GM12864 (cell line): ENCODE measurements around the gene MX1.

Experiments used
- DNase-seq: peaks from one replicate; pipeline ENCODE4 v3.0.0-alpha.2; 2011; ENCODE audit warnings: low read depth
- H3K4me3 ChIP-seq: 2 replicates; pipeline ENCODE4 v1.5.1; 2011; ENCODE audit warnings: mild to moderate bottlenecking, low read depth, low read length, control low read depth
- CTCF ChIP-seq: IDR thresholded peaks from 2 replicates; pipeline ENCODE4 v1.5.1; 2011; ENCODE audit warnings: low read depth, mild to moderate bottlenecking, moderate library complexity, low read length, control low read depth, inconsistent platforms; ENCODE audit errors: missing control alignments

The MX1 gene

GRCh38 chr21:41482301-41482700 is 56.3 kb downstream of the MX1 start:
- no peak for DNase-seq
- TF ChIP-seq CTCF: no peak
- H3K4me3 ChIP-seq: no peak overlapping the region

DNA sequence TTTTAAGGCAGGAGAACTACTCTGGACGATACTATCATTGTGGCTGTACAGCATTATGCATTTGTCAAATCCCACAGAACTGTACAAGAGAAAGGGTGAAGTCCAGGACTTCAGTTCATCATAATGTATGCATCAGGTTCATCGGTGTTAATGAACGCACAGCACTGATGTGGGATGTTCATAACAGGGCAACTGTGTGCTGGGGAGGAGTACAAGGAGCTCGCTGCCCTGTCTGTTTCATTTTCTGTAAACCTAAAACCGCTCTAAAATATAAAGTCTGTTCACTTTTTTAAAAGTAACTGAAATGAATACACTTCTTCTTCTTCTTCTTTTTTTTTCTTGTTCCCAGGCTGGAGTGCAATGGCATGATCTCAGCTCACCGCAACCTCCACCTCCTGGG is 56.9 kb downstream of the MX1 start:
- H3K4me3 ChIP-seq: no peak overlapping the region
- no peak for TF ChIP-seq CTCF
- DNase-seq: no peak

GRCh38 chr21:41483415-41483814 is 57.4 kb downstream of the MX1 start:
- no peak overlapping the region for H3K4me3 ChIP-seq
- TF ChIP-seq CTCF: no peak
- no peak for DNase-seq

DNA sequence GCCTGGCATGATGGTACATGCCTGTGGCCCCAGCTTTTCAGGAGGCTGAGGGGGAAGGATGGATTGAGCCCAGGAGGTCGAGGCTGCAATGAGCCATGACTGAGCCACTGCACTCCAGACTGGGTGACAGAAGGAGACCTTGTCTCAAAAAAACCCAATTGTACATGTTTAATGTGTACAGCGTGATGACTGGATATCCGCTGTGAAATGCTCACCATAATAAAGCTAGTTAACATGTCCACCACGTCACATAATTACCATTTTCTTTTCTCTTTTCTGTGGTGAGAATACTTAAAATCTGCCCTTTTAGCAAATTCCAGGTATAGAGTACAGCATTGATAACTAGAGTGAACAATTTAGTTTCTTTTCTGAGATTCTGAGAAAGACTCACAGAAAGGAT is 57.9 kb downstream of the MX1 start:
- DNase-seq: no peak
- H3K4me3 ChIP-seq: no peak overlapping the region
- no peak for TF ChIP-seq CTCF

DNA sequence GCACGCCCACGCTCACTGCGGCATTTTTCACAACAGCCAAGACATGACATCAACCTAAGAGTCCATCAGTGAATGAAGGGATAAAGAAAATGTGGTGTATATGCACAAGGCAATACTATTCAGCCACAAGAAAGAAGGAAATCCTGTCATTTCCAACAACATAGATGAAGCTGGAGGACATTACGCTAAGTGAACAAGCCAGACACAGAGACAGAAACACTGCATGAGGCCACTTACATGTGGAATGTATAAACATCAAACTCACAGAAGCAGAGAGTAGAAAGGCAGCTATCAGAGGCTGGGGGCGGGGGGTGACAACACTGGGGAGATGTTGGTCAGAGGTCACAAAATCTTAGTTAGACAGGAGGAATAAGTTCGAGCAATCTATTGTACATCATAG is 61.0 kb downstream of the MX1 start:
- DNase-seq: no peak
- TF ChIP-seq CTCF: no peak

DNA sequence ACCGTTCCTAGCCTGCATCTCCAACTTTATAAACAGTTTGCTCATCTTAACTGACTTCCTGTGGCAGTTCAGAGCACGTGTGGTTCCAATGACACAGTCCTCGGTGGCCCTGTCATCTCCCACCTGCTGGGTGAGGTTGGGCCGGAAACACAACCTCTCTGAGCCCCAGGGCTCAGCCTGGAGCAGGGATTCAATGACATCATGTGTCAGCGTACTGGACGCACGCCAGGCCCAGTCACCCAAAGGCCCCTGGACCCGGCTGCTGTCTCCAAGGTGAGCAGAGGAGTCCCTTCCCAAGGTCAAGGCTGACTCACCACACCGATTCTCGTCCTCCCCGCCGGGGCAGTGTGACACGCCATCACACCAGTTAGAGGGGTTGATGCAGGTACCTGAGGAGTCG is 62.0 kb downstream of the MX1 start:
- TF ChIP-seq CTCF: no peak
- H3K4me3 ChIP-seq: no peak overlapping the region
- no peak for DNase-seq

More for the DNA sequence above, 61.0 kb downstream of the MX1 start:
- H3K4me3 ChIP-seq: no peak overlapping the region

- no peak for TF ChIP-seq CTCF
- DNase-seq: no peak
- no peak overlapping the region for H3K4me3 ChIP-seq
Measured at GRCh38 chr21:41489329-41489728, 63.3 kb downstream of the MX1 start.
